Mesothelial cell of epicardium (in vitro differentiated cells): ENCODE data around the gene ASIC5. TPM values are rescaled to one million over a fixed set of nuclear protein-coding genes. Genes with fewer than 3 reads are reported as not detected.
A peak's percentile ranks its signal among the peaks of the same experiment; 100 is the strongest.
"Not testable (repeated sequence)": the region's sequence is repeated elsewhere in the genome, so short reads cannot be mapped to it uniquely, and the experiment has no call there.

ENCODE experiments used
- DNase-seq, 2 experiments: peaks; one replicate each; pipeline ENCODE4 v3.0.0; 2021; ENCODE audit warnings: low spot score in 2 of 2; ENCODE audit not compliant: unreplicated experiment in 2 of 2
- H3K27ac Mint-ChIP-seq: 2 replicates; pipeline ENCODE4 v1.8.0; 2021; ENCODE audit warnings: mixed read lengths
- H3K27me3 Mint-ChIP-seq: 2 replicates; pipeline ENCODE4 v1.8.0; 2021; ENCODE audit warnings: low read depth, mixed read lengths
- H3K36me3 Mint-ChIP-seq: 2 replicates; pipeline ENCODE4 v1.8.0; 2021; ENCODE audit warnings: mixed read lengths
- H3K4me1 Mint-ChIP-seq: 2 replicates; pipeline ENCODE4 v1.8.0; 2021; ENCODE audit warnings: mixed read lengths
- H3K4me3 Mint-ChIP-seq: 2 replicates; pipeline ENCODE4 v1.8.0; 2021; ENCODE audit warnings: mild to moderate bottlenecking, moderate library complexity, mixed read lengths
- H3K9me3 Mint-ChIP-seq: 2 replicates; pipeline ENCODE4 v1.8.0; 2021; ENCODE audit warnings: mixed read lengths
- total RNA-seq: library from RNA; stranded (reverse); gene quantifications from 3 replicates; pipeline ENCODE4 v1.2.1, GENCODE V29; 2021
- TF ChIP-seq, protein P1 (sequence below): fragments of 200-600 bp; sonication (generic); IDR thresholded peaks from one replicate; pipeline ENCODE4 v1.5.0; 2021; ENCODE audit warnings: antibody characterized with exemption; ENCODE audit not compliant: unreplicated experiment

ASIC5 gene
- total RNA-seq, 1 donor from 2014 or later: not detected

DNA sequence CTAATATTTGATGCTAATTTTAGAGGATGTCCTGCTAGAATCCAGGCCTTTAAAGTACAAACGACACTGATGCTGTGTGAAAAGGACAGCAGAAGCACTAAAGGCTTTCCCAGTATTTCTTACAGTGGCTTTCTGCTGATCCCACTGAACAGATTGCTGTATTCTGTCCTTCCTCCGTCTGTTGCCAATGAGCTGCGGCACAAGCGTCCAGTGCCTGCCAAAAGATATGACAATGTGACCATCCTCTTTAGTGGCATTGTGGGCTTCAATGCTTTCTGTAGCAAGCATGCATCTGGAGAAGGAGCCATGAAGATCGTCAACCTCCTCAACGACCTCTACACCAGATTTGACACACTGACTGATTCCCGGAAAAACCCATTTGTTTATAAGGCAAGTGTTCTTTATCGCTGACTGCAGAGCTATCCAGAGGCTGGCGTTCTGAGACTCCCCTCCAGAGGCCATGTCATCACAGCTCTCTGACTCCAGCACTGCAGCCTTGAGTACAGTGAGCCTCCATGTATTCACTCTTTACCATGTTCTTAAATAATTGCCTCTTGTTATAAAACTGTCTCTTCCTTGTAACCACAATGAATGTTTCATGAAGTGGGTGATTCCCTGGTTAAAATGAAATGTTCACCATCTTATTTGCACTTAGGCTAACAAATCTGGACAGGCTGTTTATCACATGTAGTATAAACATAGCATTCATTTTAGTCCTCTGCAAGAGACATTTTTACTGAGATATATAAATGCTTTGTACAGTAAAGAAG is 63.7 kb downstream of the ASIC5 start:
- Mint-ChIP-seq H3K9me3 (no peaks in the 10 kb centered on the region), H3K27ac (peak overlapping the region; percentile 7), H3K4me3 (no peak overlapping the region), H3K4me1 (peaks cover 19% of the 10 kb centered on the region), H3K36me3 (peaks cover 29% of the 10 kb centered on the region), H3K27me3 (no peaks in the 10 kb centered on the region)
- TF ChIP-seq, protein P1, sequence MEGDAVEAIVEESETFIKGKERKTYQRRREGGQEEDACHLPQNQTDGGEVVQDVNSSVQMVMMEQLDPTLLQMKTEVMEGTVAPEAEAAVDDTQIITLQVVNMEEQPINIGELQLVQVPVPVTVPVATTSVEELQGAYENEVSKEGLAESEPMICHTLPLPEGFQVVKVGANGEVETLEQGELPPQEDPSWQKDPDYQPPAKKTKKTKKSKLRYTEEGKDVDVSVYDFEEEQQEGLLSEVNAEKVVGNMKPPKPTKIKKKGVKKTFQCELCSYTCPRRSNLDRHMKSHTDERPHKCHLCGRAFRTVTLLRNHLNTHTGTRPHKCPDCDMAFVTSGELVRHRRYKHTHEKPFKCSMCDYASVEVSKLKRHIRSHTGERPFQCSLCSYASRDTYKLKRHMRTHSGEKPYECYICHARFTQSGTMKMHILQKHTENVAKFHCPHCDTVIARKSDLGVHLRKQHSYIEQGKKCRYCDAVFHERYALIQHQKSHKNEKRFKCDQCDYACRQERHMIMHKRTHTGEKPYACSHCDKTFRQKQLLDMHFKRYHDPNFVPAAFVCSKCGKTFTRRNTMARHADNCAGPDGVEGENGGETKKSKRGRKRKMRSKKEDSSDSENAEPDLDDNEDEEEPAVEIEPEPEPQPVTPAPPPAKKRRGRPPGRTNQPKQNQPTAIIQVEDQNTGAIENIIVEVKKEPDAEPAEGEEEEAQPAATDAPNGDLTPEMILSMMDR: no peak
- no peak for DNase-seq

DNA sequence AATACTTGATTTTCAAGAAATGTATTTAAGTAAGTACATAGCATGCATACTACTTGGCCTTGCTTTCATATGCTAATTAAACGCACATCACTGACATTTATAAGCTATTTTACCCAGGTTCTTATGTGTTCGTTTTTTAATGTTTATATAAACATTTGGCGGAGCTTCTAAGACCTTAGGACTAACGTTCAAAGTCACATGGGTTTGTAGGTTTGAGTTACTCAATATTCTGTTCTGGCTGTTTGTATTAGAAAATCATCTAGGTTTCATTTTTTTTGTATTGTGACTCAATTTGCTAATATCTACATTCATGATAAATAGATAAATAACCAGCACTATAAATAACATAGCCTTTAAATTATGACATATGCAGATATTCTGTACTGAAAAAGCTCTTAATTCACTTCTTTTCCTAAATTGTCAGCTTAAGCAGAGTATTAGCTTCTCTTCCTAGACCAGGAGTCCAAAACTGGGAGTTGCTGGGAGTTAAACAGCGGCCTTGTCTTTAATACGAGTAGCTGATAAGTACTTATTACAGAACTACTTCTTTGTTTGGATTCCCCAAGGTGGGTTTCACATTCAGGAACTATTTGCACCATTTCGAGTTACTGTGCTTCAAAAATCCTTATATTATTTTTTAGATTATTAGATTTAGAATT is 65.3 kb downstream of the ASIC5 start:
- Mint-ChIP-seq H3K9me3 (no peaks in the 10 kb centered on the region), H3K4me3 (no peak overlapping the region), H3K4me1 (peaks cover 19% of the 10 kb centered on the region), H3K27me3 (no peaks in the 10 kb centered on the region), H3K27ac (no peak overlapping the region), H3K36me3 (peaks cover 31% of the 10 kb centered on the region)
- TF ChIP-seq, protein P1: no peak
- no peak for DNase-seq

DNA sequence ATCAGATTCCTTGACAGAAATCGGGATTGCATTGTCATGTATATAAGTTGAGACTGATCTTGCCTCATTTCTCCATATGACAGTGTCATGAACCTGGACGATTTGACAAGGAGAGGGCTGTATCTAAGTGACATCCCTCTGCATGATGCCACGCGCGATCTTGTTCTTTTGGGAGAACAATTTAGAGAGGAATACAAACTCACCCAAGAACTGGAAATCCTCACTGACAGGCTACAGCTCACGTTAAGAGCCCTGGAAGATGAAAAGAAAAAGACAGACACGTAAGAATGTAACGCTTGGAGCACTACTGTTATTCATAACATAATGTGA is 66.3 kb downstream of the ASIC5 start:
- no peak for DNase-seq
- no peak overlapping the region for H3K27ac Mint-ChIP-seq
- no peaks in the 10 kb centered on the region for H3K27me3 Mint-ChIP-seq
- TF ChIP-seq, protein P1: no peak
- H3K9me3 Mint-ChIP-seq: no peaks in the 10 kb centered on the region
- H3K4me3 Mint-ChIP-seq: no peak overlapping the region
- H3K4me1 Mint-ChIP-seq: peaks cover 18% of the 10 kb centered on the region
- peaks cover 25% of the 10 kb centered on the region for H3K36me3 Mint-ChIP-seq

- H3K4me3 Mint-ChIP-seq: no peak overlapping the region
- H3K27me3 Mint-ChIP-seq: no peaks in the 10 kb centered on the region
- H3K9me3 Mint-ChIP-seq: no peaks in the 10 kb centered on the region
- peak overlapping the region; percentile 16 for H3K27ac Mint-ChIP-seq
- H3K4me1 Mint-ChIP-seq: peaks cover 18% of the 10 kb centered on the region
- peaks cover 22% of the 10 kb centered on the region for H3K36me3 Mint-ChIP-seq
- DNase-seq: no peak
- TF ChIP-seq, protein P1: no peak
Observed at GRCh38 chr4:155799116-155799793, 66.8 kb downstream of the ASIC5 start.

GRCh38 chr4:155797581-155797980 is 68.5 kb downstream of the ASIC5 start:
- Mint-ChIP-seq H3K36me3 (peaks cover 15% of the 10 kb centered on the region), H3K4me1 (peaks cover 14% of the 10 kb centered on the region)
- H3K4me3 Mint-ChIP-seq, H3K27me3 Mint-ChIP-seq, H3K27ac Mint-ChIP-seq, DNase-seq, H3K9me3 Mint-ChIP-seq: not testable (repeated sequence)

DNA sequence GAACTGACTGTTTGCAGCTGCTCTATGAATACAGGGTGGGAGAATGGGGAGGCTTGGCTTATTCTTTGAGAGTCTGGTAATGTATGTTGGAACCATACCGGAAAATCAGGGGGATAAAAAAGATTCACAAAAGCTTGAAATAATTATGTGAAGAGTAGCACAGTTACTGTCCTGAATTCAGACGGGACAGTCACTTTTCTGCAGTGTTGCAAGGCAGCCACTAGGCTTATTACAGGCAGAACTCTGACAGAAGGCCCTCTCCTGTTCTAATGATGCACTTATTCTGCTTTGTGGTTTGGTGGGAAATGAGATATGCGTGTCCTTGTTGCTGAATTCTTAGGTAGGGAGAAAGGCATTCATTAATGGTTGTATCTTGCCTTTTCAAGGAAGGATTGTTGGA is 70.1 kb downstream of the ASIC5 start:
- peaks cover 7% of the 10 kb centered on the region for H3K4me1 Mint-ChIP-seq
- TF ChIP-seq, protein P1: peak; percentile 38
- peaks cover 16% of the 10 kb centered on the region for H3K36me3 Mint-ChIP-seq
- H3K4me3 Mint-ChIP-seq: no peak overlapping the region
- no peak for DNase-seq
- H3K27ac Mint-ChIP-seq: no peak overlapping the region
- no peaks in the 10 kb centered on the region for H3K9me3 Mint-ChIP-seq
- no peaks in the 10 kb centered on the region for H3K27me3 Mint-ChIP-seq
